COLO829 (cell line): Measurements from ENCODE around the gene C9orf153.

Source experiments
- DNase-seq: peaks from one replicate; pipeline ENCODE4 v3.0.0; 2012; ENCODE audit warnings: low spot score

The C9orf153 gene

DNA sequence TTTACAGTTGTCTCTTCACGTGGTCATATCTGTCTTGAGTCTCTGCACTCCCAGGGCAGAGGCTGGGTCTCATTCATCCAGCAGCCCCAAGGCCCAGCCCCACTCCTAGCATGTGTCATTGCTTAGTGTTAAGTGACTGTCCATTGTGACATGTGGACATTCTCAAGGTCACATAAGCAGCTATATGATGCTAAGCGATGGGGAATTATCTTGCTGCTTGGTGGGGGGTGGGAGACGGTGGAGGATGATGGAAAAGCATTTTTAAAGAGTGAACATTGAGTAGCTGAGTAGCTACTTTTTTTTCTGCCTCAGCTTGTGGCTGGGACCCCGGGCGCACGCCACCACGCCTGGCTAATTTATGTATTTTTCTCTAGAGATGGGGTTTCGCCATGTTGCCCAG is at the start of gene C9orf153:
Gene C9orf153, minus strand, starts transcription at position 101 of the 400 bp plus-strand sequence. CDS start 30,054 bp downstream, outside the sequence.
- no peak for DNase-seq

DNA sequence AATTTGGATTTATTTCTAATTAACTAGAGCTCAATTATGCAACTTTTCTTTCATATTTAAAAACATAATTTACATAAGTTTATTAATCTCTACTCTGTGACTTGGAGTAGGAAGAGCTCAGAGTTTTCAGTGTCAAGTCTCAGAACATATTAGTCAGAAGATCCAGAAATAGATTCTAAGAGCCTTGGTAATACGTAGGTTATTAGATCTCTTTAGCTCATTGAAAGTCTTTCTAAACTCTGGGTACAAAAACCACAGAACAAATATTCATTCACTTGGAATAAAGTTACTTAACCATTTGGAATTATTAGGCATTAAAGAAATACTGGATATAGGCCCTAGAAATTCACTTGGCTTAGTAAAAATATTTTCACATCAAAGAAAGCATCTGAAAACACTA is 49.2 kb upstream of the C9orf153 start:
- no peak for DNase-seq

DNA sequence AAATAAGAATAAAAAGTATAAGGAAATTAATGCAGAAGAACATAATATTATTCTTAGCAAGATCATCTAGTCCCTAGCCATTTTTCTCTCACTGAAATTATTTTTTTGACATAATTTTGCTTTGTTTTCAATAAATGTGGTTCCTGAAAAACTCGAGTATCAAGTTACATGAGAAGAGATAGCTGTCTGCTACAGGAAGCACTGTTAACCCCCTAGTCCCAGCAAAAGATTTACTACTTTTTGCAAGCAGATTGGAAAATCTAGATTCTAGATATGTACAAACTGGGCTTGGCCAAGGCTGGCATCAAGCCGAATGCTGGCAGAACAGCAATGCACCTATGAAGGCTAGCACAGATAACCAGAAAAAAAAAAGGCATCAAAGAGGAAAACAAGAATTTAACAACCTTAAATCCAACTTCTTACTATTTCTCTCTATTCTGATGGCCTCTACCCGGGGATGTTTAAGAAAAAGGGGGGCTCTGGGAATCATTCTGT is 44.8 kb upstream of the C9orf153 start:
- DNase-seq, result no peak

DNA sequence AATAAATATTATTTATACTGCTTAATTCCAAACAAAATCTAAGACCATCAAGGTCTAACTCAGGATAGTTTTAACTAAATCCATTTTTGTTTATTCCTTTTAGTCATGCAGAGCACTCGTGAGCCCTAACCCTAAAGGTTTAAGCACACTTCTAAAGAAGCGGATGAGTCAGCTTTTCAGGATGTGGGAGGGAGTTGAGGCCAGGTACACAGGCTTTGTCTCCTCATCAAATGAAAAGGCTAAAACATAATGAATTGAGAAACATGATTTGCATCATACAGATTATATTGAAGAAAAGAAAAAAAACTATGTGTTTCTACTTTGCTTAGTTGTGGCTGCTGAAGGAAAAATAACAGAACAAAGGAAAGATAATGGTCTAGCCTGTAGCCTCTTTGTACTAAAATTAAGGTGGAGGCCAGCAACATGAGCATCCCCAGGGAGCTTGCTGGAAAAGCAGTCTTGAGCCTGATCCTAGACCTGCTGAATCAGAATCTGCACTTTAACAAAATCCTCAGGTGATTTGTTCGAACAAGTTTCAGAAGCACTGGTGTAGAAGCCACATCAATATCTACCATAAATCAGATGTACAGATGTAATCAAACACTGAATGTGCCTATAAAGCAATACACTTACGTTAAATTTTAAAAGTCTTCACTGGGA is 44.0 kb upstream of the C9orf153 start:
- DNase-seq, result no peak

DNA sequence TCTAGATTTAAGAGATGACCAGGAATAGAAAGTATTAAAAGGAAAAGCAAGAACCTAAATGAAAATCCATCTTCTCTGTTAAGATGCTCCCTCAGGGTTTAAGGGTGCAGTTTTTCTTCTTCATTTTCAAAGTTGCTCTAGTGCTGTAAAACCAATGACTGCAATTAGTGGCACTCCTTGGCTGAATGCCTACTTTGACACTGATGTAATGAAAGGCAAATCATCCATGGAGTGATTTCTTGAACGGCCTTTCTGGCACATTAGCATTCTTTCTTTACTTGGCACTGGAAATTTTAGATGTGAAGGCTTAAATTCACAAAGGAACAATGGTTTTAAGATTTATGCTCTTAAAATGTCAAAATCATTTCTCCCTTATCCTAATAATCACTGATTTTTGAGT is 42.2 kb upstream of the C9orf153 start:
- DNase-seq, result no peak

DNA sequence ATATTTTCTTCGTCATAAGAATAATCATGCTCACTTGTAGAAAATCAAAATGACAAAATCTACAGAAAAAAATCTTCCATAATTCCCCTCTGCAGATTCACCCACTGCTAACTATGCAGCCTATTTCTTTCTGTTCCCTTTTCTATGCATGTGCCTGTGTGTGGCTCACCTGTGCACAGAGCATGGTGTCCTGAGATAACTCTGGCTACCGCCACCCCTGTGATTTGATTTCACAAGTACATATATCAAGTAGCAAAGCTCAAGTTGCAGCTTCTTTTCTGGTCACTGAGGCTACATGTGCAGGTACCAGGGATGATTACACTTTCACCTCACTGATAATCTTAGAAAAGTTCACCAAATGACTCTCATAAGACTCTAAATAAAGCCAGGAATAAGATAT is 41.2 kb upstream of the C9orf153 start:
- DNase-seq, result no peak

DNA sequence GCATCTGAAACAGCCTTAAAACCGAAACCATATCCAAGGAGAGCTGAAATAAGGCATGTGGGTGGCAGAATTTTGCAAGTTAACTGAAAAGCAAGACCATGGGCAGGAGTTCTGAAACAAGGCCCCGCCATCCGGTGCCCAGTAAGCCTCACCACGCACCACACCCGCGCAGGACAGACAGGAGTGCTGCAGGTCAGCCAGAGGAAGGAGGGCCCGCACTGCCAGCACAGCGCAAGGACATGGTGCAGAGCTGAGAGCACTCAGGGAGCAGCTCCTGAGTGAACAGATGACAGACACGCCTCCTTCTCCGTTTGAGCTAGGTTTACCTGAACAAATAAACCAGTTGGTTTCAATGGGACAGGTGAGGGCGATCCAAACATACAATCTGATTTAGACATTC is 39.4 kb upstream of the C9orf153 start:
- no peak for DNase-seq

DNA sequence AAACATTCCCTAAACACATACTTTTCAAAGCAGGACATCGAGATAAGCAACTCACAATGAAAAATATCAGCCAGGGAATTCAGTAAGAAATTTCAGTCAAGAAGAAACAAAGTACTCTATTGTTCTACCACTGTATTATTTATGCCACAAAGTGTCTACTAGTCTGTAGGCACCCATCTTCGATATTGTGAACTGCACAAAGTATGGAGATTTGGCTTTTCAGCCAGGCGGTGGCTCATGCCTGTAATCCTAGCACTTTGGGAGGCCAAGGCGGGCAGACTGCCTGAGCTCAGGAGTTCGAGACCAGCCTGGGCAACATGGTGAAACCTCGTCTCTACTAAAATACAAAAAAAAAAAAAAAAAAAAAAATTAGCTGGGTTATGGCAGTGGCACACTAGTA is 30.9 kb upstream of the C9orf153 start:
- peak; percentile 48 for DNase-seq

DNA sequence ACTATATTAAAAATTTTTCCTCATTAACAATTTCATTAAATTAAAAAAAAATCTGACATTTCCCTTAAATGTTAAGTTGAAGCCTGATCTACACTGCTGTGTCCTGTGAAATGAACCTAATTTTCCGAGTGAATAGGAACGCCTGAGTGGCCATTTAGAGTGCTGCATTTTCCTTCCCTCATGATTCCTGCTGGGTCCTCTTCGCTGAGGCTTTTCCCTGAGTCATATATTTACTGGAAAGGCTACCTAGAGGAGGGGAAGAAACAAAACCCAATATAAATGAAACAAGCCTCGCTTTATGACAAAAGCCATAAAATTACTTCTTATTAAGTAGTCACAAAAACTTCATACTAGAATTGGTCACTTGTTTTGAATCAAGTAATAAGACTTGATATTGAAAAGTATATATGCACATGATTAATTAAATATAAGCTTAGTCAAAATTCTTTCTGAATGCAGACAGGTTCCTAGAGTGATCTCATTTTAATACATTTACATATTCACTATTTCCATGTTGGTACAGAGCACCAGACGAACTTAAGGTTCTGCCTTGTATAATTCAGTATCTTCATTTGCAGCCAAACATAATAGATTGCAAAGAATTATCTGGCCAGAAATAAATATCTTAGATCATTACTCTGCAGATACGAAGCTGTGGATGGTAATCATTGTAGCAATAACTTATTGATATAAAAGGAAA is 29.2 kb upstream of the C9orf153 start:
- no peak for DNase-seq

DNA sequence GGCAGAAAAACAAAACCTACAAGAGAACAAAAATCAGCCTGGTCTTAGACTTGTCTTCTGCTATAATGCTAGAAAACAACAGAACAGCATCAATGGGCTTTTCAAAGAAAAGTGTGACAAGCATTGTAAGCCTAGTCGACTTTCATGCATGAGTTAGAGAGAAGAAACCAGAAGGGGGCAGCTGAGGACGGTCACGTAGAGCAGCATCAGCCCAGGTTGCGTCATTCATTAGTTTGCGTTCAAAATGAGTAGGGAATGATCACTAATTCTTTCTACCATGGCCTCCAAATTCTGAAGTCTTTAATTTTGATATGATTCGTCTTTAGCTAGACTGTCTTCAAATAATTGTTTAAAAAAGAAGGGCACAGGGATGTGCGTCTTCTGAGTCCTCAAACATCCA is 27.6 kb upstream of the C9orf153 start:
- DNase-seq, result no peak

DNA sequence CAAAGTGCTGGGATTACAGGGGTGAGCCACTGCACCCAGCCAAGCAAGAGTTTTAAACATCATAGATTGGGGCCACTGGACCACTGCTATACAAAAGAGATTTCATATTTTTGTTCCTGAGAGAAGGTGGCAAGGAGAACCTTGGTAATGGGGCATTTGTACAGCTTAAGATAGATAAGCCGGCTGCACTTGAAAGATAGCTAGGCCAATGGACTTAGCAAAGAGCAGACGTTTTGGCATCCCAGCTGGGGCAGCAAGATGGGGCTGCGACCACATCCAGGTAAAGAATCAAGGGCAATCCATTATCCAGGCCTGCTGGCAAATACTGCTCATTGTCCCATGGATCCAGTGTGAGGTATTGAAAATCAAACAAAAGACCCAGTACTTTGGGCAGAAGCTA is 26.8 kb upstream of the C9orf153 start:
- DNase-seq, result no peak

DNA sequence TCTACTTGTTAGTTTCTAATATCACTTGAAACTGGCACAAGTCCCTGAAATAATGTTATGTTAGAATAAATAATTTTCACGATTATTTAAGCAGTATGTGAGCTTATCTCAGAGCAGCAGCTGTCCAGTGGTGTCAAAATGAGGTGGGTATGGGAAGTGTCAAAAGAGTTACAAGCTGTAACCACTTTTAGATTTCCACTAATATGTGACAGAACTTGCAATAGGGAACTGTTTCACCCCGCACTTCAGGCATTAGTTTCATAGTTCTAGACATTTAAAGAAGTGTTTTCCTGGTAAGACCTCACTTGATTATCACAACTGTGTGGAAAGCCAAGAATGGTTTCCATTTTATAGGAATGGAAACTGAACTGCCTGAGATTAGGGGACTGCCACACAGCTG is 25.8 kb upstream of the C9orf153 start:
- no peak for DNase-seq

DNA sequence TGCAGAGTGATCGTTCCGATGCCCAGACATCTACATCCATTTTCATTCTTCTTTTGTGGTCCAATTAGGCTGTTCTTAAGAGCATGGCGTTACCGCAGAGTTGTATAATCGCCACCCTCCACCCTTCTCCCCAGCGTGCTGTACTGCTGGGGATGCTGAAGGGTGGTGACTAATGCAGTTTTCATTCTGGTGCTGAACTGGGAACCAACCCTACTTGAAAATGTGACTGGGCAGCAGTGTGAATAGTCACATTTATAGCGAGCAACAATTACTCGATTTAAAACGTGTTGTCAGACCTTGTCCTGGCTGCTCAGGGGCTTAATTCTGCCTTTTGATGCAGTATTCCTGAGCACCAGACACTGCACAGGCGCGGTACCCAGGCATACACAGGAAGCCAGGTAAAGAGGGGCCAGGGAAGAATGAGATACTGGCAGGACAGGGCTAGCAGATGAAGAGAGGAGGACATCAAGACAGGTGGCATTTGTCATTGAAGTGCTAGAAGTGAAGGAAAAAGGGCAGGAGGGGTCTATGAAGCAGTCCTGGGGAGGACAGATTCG is 23.6 kb upstream of the C9orf153 start:
- DNase-seq, result peak; percentile 38

DNA sequence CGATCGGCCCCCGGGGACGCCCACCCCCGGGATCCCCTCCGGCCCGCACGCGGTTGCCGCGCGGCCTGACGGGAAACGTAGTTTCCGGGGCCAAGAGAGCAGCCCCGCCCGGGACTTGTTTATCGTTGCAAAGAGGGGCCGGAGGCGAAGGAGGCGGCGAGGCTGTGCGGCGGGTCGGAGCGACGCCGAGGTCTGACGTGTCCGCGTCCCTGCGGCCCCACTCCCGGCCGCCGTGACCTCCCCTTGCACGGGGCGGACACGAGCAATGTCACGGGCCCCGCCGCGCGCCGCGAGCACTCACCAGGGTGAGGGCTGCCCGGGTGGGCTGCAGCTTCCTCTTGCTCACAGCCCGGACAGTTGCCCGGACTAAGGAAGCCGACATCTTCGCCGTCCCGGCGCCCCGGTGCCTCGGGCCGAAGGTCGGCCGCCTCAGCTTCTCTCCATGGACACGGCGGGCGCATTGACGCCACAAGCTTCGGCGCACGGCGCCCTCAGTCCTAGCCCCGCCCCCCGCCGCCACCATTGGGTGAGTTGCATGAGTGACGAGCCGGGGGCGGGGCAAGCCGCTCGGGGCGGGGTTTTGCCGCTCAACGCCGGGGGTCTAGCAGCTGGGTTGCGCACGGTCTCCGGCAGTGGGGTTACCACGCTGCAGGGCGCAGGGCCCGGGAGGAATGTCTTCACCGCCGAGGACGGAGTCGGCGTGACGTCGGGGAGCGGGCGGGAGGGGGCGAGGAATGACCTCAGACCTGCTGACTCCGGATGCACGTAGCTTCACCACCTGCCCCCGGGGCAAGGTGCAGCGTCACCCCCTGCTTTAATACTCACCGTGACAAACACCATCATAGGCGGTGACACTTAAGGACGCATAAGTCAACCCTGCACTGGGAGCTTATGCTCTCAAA is 22.9 kb upstream of the C9orf153 start, which contains the start of gene ISCA1:
Gene ISCA1, minus strand, starts transcription at position 462 of the 902 bp plus-strand sequence. Its CDS starts 80 bp downstream, at position 382.
- DNase-seq, result peak; percentile 85

DNA sequence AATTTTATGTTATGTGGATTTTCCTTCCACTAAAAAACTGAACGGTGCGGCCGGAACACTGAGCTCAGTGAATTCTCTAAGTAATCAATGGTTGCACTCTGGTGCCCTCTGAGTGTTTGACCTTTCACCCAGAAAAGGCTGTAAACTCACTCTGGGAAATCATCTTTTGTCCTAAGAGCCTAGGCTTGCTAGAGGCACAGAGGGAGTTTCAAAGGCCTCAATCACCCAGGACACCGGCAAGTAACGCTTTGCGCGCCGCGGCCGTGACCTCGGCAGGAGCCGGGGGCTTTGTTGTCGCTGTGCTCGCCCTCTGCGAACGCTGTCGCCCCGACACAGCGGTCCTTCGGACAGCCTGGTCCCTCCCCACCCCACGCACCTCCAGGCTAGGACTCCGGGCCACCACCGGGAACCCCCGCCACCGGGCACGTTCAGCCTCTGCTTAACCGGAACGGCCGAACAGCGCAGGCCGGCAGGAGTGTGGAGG is 22.2 kb upstream of the C9orf153 start:
- peak; percentile 6 for DNase-seq

DNA sequence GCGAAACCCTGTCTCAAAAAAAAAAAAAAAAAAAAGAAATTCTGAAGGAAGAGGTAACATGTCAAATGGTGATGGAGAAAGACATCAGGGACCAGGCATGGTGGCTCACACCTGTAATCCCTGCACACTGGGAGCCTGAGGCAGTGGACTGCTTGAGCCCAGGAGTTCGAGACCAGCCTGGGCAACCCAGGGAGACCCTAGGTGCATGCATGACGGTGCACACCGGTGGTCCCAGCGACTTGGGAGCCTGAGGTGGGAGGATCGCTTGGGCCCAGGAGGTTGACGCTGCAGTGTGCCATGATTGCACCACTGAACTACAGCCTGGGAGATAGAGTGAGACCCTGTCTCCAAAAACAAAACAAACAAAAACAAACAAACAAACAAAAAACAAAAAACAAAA is 21.1 kb upstream of the C9orf153 start:
- DNase-seq, result no peak

DNA sequence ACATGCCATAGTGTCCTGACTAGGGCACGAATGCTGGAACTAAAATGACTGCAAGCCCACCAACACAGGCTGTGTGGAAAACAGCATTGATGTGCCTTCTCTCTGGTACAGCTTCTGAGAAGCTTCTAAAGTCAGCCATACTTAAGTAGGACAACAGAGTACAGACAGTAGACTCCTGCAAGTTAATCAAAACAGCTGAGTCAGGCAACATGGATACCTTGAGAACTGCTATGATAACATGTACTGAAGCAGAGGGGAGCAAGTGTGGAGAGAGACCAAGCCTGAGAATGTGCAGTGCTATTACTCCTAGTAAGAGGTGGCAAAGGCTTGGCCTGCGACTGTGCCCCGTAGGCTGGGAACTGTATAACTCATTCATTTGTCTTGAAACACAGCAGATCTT is 20.4 kb upstream of the C9orf153 start:
- no peak for DNase-seq

DNA sequence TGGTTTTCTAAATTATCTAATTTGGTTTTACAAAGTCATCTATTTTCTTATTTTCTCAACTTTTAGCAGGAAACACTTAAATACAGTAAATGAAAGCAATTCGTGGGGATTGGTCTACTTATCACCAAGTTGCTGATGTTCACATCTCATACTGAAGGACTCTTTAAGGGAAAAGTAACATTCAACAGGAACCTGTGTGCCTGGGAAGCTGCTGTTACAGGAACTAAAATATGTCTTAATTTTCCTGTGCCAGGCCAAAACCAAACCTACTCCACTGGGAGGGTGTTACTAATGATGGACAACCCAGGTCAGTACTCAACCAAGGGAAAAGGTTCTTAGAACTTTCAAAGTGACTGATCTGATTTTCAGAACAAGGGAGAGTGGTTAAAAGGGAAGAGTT is 17.6 kb upstream of the C9orf153 start:
- DNase-seq, result no peak

DNA sequence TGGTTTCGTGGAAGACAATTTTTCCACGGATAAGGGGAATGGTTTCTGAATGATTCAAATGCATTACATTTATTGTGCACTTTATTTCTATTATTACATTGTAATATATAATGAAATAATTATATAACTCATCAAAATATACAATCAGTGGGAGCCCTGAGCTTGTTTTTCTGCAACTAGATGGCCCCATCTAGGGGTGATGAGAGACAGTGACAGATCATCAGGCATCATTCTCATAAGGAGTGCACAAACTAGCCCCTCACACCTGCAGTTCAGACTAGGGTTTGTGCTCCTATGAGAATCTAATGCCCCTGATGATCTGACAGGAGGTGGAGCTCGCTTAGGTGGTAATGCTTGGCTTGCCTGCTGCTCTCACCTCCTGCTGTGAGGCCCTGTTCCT is 16.5 kb upstream of the C9orf153 start:
- DNase-seq, result no peak

DNA sequence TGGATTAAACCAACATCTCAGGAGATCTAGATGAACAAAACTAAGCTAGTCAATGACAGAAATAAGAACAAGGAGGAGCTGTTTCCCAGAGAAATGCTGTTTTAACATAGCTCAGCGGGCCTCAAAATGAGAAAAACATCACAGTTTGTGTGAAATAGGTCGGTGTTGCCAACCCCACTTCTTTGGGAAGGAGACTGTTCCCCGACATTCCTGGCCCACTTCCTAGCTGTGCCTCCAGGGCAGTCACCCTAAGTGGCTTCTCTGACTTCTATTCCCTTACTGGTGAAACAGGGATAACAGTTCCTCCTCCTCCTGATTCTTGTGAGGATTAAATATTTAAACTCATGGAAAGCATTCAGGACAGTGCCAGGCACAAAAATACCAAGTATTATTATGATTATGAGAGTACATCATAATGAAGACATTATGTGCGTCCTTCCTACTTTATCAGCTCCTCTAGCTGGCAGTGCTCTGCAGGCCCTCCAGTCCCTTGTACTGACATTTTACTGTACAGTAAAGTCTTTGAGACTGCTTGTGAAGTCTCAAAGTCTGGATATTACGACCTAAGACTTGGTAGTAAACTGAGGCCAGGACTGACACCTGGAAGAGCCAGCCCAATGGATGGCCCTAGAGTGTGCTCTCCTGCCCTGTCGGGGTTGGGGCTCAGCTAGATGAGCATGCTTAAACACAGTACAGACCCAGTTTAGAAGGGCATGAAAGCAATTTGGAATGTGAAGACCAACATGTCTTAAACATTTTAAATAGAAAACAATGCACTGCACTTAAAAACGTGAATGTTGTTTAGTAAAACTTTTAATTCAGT is 15.6 kb upstream of the C9orf153 start:
- DNase-seq, result no peak

DNA sequence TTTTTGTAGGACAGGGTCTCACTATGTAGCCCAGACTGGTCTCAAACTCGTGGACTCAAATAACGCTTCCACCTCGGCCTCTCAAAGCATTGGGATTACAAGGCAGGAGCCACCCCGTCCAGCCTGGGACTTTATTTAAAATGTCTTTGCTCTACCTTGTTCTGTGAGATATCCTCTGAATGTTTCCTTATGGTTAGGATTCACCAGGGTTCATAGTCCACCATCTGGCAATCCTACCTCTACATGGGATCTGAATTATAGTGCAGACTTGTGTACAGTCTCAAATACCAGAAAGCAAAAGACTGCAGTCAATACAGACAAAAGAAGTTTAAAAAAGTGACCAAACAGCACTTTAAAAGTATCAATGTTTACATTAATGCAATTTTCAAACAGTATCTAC is 12.8 kb upstream of the C9orf153 start:
- DNase-seq, result no peak
